K562 (cell line): Measurements from ENCODE around the gene CACTIN. TPM values are rescaled to one million over a fixed set of nuclear protein-coding genes. Genes with fewer than 3 reads are reported as not detected.

ENCODE experiments used
- BCOR ChIP-seq: fragments of 450-650 bp; IDR thresholded peaks from 2 replicates; pipeline ENCODE4 v1.6.1; 2016
- BRD9 ChIP-seq: fragments of 450-650 bp; IDR thresholded peaks from 2 replicates; pipeline ENCODE4 v1.6.1; 2018; ENCODE audit warnings: low read depth; ENCODE audit not compliant: partially characterized antibody
- CAMTA2 ChIP-seq: fragments of 250-450 bp; sonication (Bioruptor Pico); conservative IDR thresholded peaks from 2 replicates; pipeline ENCODE4 v1.5.1; 2022
- GABPB1 ChIP-seq: sonication (generic); formaldehyde crosslinking; IDR thresholded peaks from 2 replicates; pipeline ENCODE4 v1.8.0; 2022; ENCODE audit warnings: mild to moderate bottlenecking, missing genetic modification reagents
- KLF13 ChIP-seq: fragments of 450-650 bp; IDR thresholded peaks from 2 replicates; pipeline ENCODE4 v1.6.1; 2016; ENCODE audit warnings: missing genetic modification characterization, low read depth, mild to moderate bottlenecking, missing compliant biosample characterization, moderate library complexity, borderline replicate concordance
- MECOM ChIP-seq: fragments of 250-450 bp; sonication (Bioruptor Pico); IDR thresholded peaks from 2 replicates; pipeline ENCODE4 v1.8.0; 2022; ENCODE audit warnings: inconsistent platforms
- NCOR1 ChIP-seq: fragments of 450-650 bp; IDR thresholded peaks from 2 replicates; pipeline ENCODE4 v1.6.1; 2016; ENCODE audit warnings: mild to moderate bottlenecking, moderate library complexity
- NELFE ChIP-seq: IDR thresholded peaks from 2 replicates; pipeline ENCODE4 v1.6.1; 2011; ENCODE audit warnings: mild to moderate bottlenecking; ENCODE audit not compliant: insufficient read depth, insufficient read length
- NR4A1 ChIP-seq, 2 experiments: fragments of 250-450 bp in 1 of 2; fragments of 450-650 bp in 1 of 2; sonication (Bioruptor Pico) in 1 of 2; IDR thresholded peaks; 2 replicates each; pipeline versions ENCODE4 v1.4.0 to v1.6.1; 2016 to 2020; ENCODE audit warnings: mild to moderate bottlenecking in 2 of 2, missing compliant biosample characterization in 1 of 2, missing genetic modification characterization in 1 of 2, moderate library complexity in 1 of 2
- PHB2 ChIP-seq: fragments of 450-650 bp; IDR thresholded peaks from 2 replicates; pipeline ENCODE4 v1.6.1; 2017; ENCODE audit warnings: low read depth
- PML ChIP-seq: IDR thresholded peaks from 2 replicates; pipeline ENCODE4 v1.6.1; 2012; ENCODE audit warnings: low read length, inconsistent platforms
- POU5F1 ChIP-seq: fragments of 150-350 bp; IDR thresholded peaks from 2 replicates; pipeline ENCODE4 v1.6.1; 2014; ENCODE audit warnings: borderline replicate concordance, low read length, low read depth, mild to moderate bottlenecking; ENCODE audit not compliant: partially characterized antibody
- RBM14 ChIP-seq: fragments of 200-400 bp; formaldehyde crosslinking; IDR thresholded peaks from 2 replicates; pipeline ENCODE4 v1.6.1; 2018; ENCODE audit warnings: low read depth, mild to moderate bottlenecking, low read length, moderate library complexity, borderline replicate concordance; ENCODE audit not compliant: insufficient read depth
- SMARCA5 ChIP-seq: fragments of 450-650 bp; IDR thresholded peaks from 2 replicates; pipeline ENCODE4 v1.6.1; 2016
- SP1 ChIP-seq: sonication (generic); formaldehyde crosslinking; IDR thresholded peaks from 2 replicates; pipeline ENCODE4 v1.8.1; 2022; ENCODE audit warnings: mild to moderate bottlenecking, missing genetic modification reagents
- SRSF1 ChIP-seq: fragments of 200-400 bp; formaldehyde crosslinking; IDR thresholded peaks from 2 replicates; pipeline ENCODE4 v1.6.1; 2017; ENCODE audit warnings: mild to moderate bottlenecking, low read depth, low read length, moderate library complexity
- TBP ChIP-seq: optimal IDR thresholded peaks from 2 replicates; pipeline ENCODE3; 2011; ENCODE audit warnings: low read depth, low read length, improper control_type of control experiment
- ZKSCAN8 ChIP-seq: fragments of 200-800 bp; sonication (Bioruptor generic); IDR thresholded peaks from 2 replicates; pipeline ENCODE4 v1.6.1; 2016; ENCODE audit warnings: missing genetic modification characterization, missing compliant biosample characterization
- ZNF174 ChIP-seq: fragments of 250-450 bp; sonication (Bioruptor Pico); IDR thresholded peaks from 2 replicates; pipeline ENCODE4 v1.4.0; 2020; ENCODE audit warnings: mild to moderate bottlenecking
- ZNF316 ChIP-seq: fragments of 450-650 bp; IDR thresholded peaks from 2 replicates; pipeline ENCODE4 v1.6.1; 2016
- ZNF551 ChIP-seq: fragments of 250-450 bp; sonication (Bioruptor Pico); IDR thresholded peaks from 2 replicates; pipeline ENCODE4 v1.5.0; 2021; ENCODE audit warnings: mild to moderate bottlenecking, moderate library complexity
- ZNF77 ChIP-seq: fragments of 250-450 bp; sonication (Bioruptor Pico); IDR thresholded peaks from 2 replicates; pipeline ENCODE4 v1.5.0; 2020
- polyA plus RNA-seq, 8 experiments: library from polyadenylated mRNA; depleted of rRNA in 4 of 8; stranded (reverse) in 5 of 8; unstranded in 3 of 8; fragments of >200 nt; fragmentation: Nextera tagmentation in 2 of 8; fragmentation: Illumina TruSeq in 1 of 8; extraction: Ambion mirVana in 2 of 8; extraction: Trizol in 1 of 8; gene quantifications; 2 replicates each; pipeline versions ENCODE4 v1.2.1 to v1.2.3, GENCODE V29; 2011 to 2014; ENCODE audit warnings: inconsistent platforms in 1 of 8, missing spikeins in 1 of 8
- total RNA-seq, 7 experiments: library from RNA; depleted of rRNA in 6 of 7; stranded (reverse); fragments of >200 nt in 6 of 7; fragmentation: Illumina TruSeq in 2 of 7; extraction: Trizol in 2 of 7; gene quantifications; 2 replicates each; pipeline versions ENCODE4 v1.2.1 to v1.2.3, GENCODE V29; 2011 to 2021; ENCODE audit warnings: low replicate concordance in 1 of 7
- TF ChIP-seq, protein P1 (sequence below): fragments of 250-450 bp; sonication (Bioruptor Pico); IDR thresholded peaks from 2 replicates; pipeline ENCODE4 v1.4.0; 2020; ENCODE audit warnings: mild to moderate bottlenecking, moderate library complexity
- TF ChIP-seq, protein P2 (sequence below): fragments of 150-350 bp; conservative IDR thresholded peaks from 2 replicates; pipeline ENCODE4 v1.6.1; 2014; ENCODE audit warnings: low read length

The CACTIN gene
- total and polyA plus RNA-seq, 9 of the 15 experiments (the other 6 are each of a cell fraction or from before 2014, with no cell fraction given) = 0.15 to 49.2 (median 15.0) TPM

DNA sequence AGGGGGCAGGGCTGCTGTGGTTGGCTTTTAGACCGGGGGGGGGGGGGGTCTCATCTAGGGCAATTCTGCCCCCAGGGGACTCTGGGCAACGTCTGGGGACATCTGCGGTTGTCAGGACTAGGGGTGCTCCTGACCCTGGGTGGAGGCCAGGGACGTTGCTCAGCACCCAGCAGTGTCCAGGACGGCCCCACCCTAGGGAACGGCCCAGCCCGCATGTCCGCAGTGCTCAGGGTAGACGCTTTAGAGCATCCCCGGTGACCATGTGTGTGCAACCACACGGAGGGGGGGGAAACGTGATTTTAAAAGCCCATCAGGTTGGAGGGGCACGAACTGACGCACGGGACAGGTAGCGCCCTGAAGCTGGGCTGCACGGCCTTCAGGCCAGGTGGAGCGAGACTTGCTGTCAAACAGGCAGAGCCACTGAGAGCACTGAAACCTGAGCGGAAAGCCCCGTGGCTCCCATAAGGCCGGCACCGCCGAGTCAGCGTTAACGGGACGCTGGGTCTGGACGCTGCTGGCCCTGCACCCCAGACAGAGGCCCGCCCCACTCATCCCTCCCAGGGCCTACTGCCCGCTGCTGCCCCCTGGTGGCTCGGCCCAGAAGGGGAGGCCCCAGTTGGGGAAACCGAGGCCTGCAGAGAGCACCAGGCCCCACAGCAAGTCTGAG, 8.3 kb downstream of the CACTIN start (continued):
- TF ChIP-seq NR4A1 (CRISPR knock-in tag; IDR thresholded peaks at IDR 0.05) (no peak), NR4A1 (tag; IDR thresholded peaks at IDR 0.05) (no peak), ZNF174 (CRISPR knock-in tag) (no peak), NELFE (no peak), BRD9 (no peak), SRSF1 (no peak), BCOR (peak; percentile 98), POU5F1 (peak; percentile 13), CAMTA2 (no peak), RBM14 (no peak), ZKSCAN8 (CRISPR knock-in tag) (no peak), SMARCA5 (no peak), ZNF551 (CRISPR knock-in tag) (no peak), TBP (no peak), ZNF316 (peak; percentile 97), ZNF77 (CRISPR knock-in tag) (no peak), MECOM (CRISPR knock-in tag) (no peak), NCOR1 (no peak), KLF13 (tag) (no peak; the same call in 1 of the 2 replicates), PHB2 (no peak), PML (no peak), GABPB1 (CRISPR knock-in tag) (peak; percentile 61; the same call in 1 of the 2 replicates), SP1 (CRISPR knock-in tag) (peak; percentile 54; the same call in 1 of the 2 replicates)
- TF ChIP-seq, protein P1, sequence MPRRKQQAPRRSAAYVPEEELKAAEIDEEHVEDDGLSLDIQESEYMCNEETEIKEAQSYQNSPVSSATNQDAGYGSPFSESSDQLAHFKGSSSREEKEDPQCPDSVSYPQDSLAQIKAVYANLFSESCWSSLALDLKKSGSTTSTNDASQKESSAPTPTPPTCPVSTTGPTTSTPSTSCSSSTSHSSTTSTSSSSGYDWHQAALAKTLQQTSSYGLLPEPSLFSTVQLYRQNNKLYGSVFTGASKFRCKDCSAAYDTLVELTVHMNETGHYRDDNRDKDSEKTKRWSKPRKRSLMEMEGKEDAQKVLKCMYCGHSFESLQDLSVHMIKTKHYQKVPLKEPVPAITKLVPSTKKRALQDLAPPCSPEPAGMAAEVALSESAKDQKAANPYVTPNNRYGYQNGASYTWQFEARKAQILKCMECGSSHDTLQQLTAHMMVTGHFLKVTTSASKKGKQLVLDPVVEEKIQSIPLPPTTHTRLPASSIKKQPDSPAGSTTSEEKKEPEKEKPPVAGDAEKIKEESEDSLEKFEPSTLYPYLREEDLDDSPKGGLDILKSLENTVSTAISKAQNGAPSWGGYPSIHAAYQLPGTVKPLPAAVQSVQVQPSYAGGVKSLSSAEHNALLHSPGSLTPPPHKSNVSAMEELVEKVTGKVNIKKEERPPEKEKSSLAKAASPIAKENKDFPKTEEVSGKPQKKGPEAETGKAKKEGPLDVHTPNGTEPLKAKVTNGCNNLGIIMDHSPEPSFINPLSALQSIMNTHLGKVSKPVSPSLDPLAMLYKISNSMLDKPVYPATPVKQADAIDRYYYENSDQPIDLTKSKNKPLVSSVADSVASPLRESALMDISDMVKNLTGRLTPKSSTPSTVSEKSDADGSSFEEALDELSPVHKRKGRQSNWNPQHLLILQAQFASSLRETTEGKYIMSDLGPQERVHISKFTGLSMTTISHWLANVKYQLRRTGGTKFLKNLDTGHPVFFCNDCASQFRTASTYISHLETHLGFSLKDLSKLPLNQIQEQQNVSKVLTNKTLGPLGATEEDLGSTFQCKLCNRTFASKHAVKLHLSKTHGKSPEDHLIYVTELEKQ (CRISPR knock-in tag) = no peak
- TF ChIP-seq, protein P2, sequence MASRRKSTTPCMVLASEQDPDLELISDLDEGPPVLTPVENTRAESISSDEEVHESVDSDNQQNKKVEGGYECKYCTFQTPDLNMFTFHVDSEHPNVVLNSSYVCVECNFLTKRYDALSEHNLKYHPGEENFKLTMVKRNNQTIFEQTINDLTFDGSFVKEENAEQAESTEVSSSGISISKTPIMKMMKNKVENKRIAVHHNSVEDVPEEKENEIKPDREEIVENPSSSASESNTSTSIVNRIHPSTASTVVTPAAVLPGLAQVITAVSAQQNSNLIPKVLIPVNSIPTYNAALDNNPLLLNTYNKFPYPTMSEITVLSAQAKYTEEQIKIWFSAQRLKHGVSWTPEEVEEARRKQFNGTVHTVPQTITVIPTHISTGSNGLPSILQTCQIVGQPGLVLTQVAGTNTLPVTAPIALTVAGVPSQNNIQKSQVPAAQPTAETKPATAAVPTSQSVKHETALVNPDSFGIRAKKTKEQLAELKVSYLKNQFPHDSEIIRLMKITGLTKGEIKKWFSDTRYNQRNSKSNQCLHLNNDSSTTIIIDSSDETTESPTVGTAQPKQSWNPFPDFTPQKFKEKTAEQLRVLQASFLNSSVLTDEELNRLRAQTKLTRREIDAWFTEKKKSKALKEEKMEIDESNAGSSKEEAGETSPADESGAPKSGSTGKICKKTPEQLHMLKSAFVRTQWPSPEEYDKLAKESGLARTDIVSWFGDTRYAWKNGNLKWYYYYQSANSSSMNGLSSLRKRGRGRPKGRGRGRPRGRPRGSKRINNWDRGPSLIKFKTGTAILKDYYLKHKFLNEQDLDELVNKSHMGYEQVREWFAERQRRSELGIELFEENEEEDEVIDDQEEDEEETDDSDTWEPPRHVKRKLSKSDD = no peak
